HepG2 (cell line): ENCODE results near the gene VSIG10L. TPM values are rescaled to one million over a fixed set of nuclear protein-coding genes. Genes with fewer than 3 reads are reported as not detected.

Experiments used
- ASH2L ChIP-seq: fragments of 300-600, 200-600 bp; sonication (generic); IDR thresholded peaks from 2 replicates; pipeline ENCODE4 v1.7.0; 2017; ENCODE audit warnings: low read depth, mild to moderate bottlenecking, moderate library complexity, mixed read lengths, low read length; ENCODE audit not compliant: insufficient read length
- CHD2 ChIP-seq: IDR thresholded peaks from 2 replicates; pipeline ENCODE4 v1.6.1; 2011; ENCODE audit warnings: low read depth, low read length, improper control_type of control experiment
- DNMT3B ChIP-seq: conservative IDR thresholded peaks from 2 replicates; pipeline ENCODE4 v1.6.1; 2016; ENCODE audit warnings: missing biosample characterization, control low read depth
- RFX5 ChIP-seq: IDR thresholded peaks from 2 replicates; pipeline ENCODE4 v1.6.1; 2011; ENCODE audit warnings: low read depth, low read length, improper control_type of control experiment
- RXRB ChIP-seq: IDR thresholded peaks from 2 replicates; pipeline ENCODE4 v1.6.1; 2016; ENCODE audit warnings: borderline replicate concordance, missing genetic modification reagents, missing compliant biosample characterization
- ZBTB38 ChIP-seq: sonication (generic); formaldehyde crosslinking; IDR thresholded peaks from 2 replicates; pipeline ENCODE4 v1.5.1; 2020; ENCODE audit warnings: mild to moderate bottlenecking, missing genetic modification reagents
- ZMAT3 ChIP-seq: sonication (generic); formaldehyde crosslinking; conservative IDR thresholded peaks from 2 replicates; pipeline ENCODE4 v1.7.0; 2021; ENCODE audit warnings: missing genetic modification reagents
- ZNF20 ChIP-seq: sonication (generic); formaldehyde crosslinking; IDR thresholded peaks from 2 replicates; pipeline ENCODE4 v1.4.0; 2020; ENCODE audit warnings: mild to moderate bottlenecking, moderate library complexity, missing genetic modification reagents
- ZNF589 ChIP-seq: sonication (generic); formaldehyde crosslinking; conservative IDR thresholded peaks from 2 replicates; pipeline ENCODE4 v1.8.0; 2022; ENCODE audit warnings: mild to moderate bottlenecking, moderate library complexity, missing genetic modification reagents
- ZNF615 ChIP-seq: sonication (generic); formaldehyde crosslinking; IDR thresholded peaks from 2 replicates; pipeline ENCODE4 v1.5.0; 2020; ENCODE audit warnings: mild to moderate bottlenecking, missing genetic modification reagents, borderline replicate concordance
- ZNF720 ChIP-seq: sonication (generic); formaldehyde crosslinking; IDR thresholded peaks from 2 replicates; pipeline ENCODE4 v1.4.0; 2020; ENCODE audit warnings: missing genetic modification reagents
- polyA plus RNA-seq, 8 experiments: library from polyadenylated mRNA; depleted of rRNA in 3 of 8; stranded (reverse) in 7 of 8; unstranded in 1 of 8; fragments of >200 nt; fragmentation: Illumina TruSeq in 4 of 8; extraction: Trizol in 4 of 8; gene quantifications; 2 replicates each; pipeline versions ENCODE4 v1.2.1 to v1.2.3, GENCODE V29; 2011 to 2016; ENCODE audit warnings: low read depth in 4 of 8, missing spikeins in 1 of 8, mixed read lengths in 1 of 8; ENCODE audit not compliant: insufficient read depth in 1 of 8
- total RNA-seq, 5 experiments: library from RNA; depleted of rRNA; stranded (reverse); fragments of >200 nt; fragmentation: Illumina TruSeq; extraction: Trizol; gene quantifications; 2 replicates each; pipeline ENCODE4 v1.2.3, GENCODE V29; 2016; ENCODE audit warnings: low read depth in 1 of 5
- TF ChIP-seq, protein P1 (sequence below): sonication (generic); formaldehyde crosslinking; IDR thresholded peaks from 2 replicates; pipeline ENCODE4 v1.4.0; 2020; ENCODE audit warnings: missing genetic modification reagents
- TF ChIP-seq, protein P2 (sequence below): sonication (generic); formaldehyde crosslinking; IDR thresholded peaks from 2 replicates; pipeline ENCODE4 v1.4.0; 2020; ENCODE audit warnings: missing genetic modification reagents, borderline replicate concordance
- TF ChIP-seq, protein P3 (sequence below): sonication (generic); formaldehyde crosslinking; IDR thresholded peaks from 2 replicates; pipeline ENCODE4 v1.8.0; 2022; ENCODE audit warnings: mild to moderate bottlenecking, missing genetic modification reagents, moderate library complexity
- TF ChIP-seq, protein P4 (sequence below): sonication (generic); formaldehyde crosslinking; IDR thresholded peaks from 2 replicates; pipeline ENCODE4 v1.9.0; 2022; ENCODE audit warnings: low read depth, missing genetic modification reagents

VSIG10L gene
- total and polyA plus RNA-seq, 2 of the 13 experiments (the other 11 are each of a cell fraction or from before 2014, with no cell fraction given), result 2.7 to 8.5 TPM

DNA sequence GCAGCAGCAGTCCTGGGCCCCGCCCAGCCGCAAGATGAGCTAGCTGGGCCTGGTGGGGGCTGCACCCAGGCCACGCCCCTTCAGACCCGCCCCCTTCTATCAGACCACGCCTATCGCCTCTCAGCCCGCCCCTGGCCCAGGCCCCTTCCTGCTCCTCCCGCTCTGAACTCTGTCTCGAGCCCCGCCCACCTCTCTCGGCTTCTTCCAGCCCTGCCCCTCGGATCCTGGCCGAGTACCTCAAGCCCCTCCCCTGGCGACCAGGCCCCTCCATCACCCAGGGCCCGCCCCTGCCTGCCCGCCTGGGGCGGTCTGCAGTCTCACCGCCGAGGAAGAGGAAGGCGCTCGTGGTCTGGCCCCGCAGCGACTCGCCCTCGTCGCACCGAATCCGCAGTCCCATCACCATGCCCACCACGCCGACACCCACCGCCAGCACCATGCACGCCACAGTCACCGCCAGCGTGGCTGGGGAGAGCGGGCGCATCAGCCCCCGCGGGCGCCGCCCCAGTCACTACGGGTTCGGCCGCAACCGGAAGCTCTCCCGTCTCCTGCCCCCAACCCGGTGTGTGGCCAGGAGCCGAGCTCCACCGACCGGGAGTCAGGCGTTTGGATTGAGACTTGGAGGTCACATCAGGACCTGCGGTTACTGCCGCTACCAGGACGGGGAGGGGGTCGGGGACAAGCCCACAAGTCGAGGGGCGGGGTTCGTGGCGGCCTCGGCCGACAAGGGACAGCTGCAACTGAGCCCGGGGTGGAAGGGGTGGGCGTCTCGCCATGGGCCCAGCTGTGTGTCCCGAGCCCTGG, 25.8 kb upstream of the VSIG10L start (continued):
- TF ChIP-seq, protein P1, sequence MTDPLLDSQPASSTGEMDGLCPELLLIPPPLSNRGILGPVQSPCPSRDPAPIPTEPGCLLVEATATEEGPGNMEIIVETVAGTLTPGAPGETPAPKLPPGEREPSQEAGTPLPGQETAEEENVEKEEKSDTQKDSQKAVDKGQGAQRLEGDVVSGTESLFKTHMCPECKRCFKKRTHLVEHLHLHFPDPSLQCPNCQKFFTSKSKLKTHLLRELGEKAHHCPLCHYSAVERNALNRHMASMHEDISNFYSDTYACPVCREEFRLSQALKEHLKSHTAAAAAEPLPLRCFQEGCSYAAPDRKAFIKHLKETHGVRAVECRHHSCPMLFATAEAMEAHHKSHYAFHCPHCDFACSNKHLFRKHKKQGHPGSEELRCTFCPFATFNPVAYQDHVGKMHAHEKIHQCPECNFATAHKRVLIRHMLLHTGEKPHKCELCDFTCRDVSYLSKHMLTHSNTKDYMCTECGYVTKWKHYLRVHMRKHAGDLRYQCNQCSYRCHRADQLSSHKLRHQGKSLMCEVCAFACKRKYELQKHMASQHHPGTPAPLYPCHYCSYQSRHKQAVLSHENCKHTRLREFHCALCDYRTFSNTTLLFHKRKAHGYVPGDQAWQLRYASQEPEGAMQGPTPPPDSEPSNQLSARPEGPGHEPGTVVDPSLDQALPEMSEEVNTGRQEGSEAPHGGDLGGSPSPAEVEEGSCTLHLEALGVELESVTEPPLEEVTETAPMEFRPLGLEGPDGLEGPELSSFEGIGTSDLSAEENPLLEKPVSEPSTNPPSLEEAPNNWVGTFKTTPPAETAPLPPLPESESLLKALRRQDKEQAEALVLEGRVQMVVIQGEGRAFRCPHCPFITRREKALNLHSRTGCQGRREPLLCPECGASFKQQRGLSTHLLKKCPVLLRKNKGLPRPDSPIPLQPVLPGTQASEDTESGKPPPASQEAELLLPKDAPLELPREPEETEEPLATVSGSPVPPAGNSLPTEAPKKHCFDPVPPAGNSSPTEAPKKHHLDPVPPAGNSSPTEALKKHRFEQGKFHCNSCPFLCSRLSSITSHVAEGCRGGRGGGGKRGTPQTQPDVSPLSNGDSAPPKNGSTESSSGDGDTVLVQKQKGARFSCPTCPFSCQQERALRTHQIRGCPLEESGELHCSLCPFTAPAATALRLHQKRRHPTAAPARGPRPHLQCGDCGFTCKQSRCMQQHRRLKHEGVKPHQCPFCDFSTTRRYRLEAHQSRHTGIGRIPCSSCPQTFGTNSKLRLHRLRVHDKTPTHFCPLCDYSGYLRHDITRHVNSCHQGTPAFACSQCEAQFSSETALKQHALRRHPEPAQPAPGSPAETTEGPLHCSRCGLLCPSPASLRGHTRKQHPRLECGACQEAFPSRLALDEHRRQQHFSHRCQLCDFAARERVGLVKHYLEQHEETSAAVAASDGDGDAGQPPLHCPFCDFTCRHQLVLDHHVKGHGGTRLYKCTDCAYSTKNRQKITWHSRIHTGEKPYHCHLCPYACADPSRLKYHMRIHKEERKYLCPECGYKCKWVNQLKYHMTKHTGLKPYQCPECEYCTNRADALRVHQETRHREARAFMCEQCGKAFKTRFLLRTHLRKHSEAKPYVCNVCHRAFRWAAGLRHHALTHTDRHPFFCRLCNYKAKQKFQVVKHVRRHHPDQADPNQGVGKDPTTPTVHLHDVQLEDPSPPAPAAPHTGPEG (CRISPR knock-in tag), result 0 out of 2 replicates have a peak, but pooled peaks have one; percentile 65
- TF ChIP-seq, protein P2, sequence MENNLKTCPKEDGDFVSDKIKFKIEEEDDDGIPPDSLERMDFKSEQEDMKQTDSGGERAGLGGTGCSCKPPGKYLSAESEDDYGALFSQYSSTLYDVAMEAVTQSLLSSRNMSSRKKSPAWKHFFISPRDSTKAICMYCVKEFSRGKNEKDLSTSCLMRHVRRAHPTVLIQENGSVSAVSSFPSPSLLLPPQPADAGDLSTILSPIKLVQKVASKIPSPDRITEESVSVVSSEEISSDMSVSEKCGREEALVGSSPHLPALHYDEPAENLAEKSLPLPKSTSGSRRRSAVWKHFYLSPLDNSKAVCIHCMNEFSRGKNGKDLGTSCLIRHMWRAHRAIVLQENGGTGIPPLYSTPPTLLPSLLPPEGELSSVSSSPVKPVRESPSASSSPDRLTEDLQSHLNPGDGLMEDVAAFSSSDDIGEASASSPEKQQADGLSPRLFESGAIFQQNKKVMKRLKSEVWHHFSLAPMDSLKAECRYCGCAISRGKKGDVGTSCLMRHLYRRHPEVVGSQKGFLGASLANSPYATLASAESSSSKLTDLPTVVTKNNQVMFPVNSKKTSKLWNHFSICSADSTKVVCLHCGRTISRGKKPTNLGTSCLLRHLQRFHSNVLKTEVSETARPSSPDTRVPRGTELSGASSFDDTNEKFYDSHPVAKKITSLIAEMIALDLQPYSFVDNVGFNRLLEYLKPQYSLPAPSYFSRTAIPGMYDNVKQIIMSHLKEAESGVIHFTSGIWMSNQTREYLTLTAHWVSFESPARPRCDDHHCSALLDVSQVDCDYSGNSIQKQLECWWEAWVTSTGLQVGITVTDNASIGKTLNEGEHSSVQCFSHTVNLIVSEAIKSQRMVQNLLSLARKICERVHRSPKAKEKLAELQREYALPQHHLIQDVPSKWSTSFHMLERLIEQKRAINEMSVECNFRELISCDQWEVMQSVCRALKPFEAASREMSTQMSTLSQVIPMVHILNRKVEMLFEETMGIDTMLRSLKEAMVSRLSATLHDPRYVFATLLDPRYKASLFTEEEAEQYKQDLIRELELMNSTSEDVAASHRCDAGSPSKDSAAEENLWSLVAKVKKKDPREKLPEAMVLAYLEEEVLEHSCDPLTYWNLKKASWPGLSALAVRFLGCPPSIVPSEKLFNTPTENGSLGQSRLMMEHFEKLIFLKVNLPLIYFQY (CRISPR knock-in tag), result peak; percentile 34; the same call in 1 of the 2 replicates
- TF ChIP-seq DNMT3B (CRISPR knock-in tag), result no peak
- TF ChIP-seq, protein P3, sequence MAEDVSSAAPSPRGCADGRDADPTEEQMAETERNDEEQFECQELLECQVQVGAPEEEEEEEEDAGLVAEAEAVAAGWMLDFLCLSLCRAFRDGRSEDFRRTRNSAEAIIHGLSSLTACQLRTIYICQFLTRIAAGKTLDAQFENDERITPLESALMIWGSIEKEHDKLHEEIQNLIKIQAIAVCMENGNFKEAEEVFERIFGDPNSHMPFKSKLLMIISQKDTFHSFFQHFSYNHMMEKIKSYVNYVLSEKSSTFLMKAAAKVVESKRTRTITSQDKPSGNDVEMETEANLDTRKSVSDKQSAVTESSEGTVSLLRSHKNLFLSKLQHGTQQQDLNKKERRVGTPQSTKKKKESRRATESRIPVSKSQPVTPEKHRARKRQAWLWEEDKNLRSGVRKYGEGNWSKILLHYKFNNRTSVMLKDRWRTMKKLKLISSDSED (CRISPR knock-in tag), result peak; percentile 89; the same call in 1 of the 2 replicates
- 0 out of 2 replicates have a peak, but pooled peaks have one; percentile 35 for TF ChIP-seq ZMAT3 (CRISPR knock-in tag)
- no peak for TF ChIP-seq ZNF720 (CRISPR knock-in tag)
- TF ChIP-seq RXRB, result peak; percentile 70
- peak; percentile 33; the same call in 1 of the 2 replicates for TF ChIP-seq CHD2
- 0 out of 2 replicates have a peak, but pooled peaks have one; percentile 4 for TF ChIP-seq ZBTB38 (CRISPR knock-in tag)
- TF ChIP-seq ZNF589 (CRISPR knock-in tag), result peak; percentile 96
- peak; percentile 33; the same call in 1 of the 2 replicates for TF ChIP-seq ZNF20
- TF ChIP-seq ZNF615 (CRISPR knock-in tag), result no peak
- TF ChIP-seq ASH2L, result peak; percentile 44
- TF ChIP-seq, protein P4, sequence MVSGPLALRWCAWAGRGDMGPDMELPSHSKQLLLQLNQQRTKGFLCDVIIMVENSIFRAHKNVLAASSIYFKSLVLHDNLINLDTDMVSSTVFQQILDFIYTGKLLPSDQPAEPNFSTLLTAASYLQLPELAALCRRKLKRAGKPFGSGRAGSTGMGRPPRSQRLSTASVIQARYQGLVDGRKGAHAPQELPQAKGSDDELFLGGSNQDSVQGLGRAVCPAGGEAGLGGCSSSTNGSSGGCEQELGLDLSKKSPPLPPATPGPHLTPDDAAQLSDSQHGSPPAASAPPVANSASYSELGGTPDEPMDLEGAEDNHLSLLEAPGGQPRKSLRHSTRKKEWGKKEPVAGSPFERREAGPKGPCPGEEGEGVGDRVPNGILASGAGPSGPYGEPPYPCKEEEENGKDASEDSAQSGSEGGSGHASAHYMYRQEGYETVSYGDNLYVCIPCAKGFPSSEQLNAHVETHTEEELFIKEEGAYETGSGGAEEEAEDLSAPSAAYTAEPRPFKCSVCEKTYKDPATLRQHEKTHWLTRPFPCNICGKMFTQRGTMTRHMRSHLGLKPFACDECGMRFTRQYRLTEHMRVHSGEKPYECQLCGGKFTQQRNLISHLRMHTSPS (CRISPR knock-in tag), result peak; percentile 67
- no peak for TF ChIP-seq RFX5
